ENCODE measurements around the gene ROR1. TPM values are rescaled to one million over a fixed set of nuclear protein-coding genes. Genes with fewer than 3 reads are reported as not detected.
"Not testable (repeated sequence)": the region's sequence is repeated elsewhere in the genome, so short reads cannot be mapped to it uniquely, and the experiment has no call there.

Gene ROR1
- total and polyA plus RNA-seq, 12 donors, result 2.9 to 36.2 (median 15.3) TPM

- H3K36me3 ChIP-seq, result no peaks in the 10 kb centered on the region
- H3K9me3 ChIP-seq, result no peaks in the 10 kb centered on the region
- no peak for TF ChIP-seq CTCF (IDR thresholded peaks at IDR 0.05)
- intact Hi-C loops (cut with DNase I), result no loop called here
- no peaks in the 10 kb centered on the region for H3K4me1 ChIP-seq
- H3K4me3 ChIP-seq, result no peak overlapping the region
- WGBS, 2 donors, result 70 to 71% methylated on average over 7 of the region's 7 CpGs
- no peak for ATAC-seq
- H3K27ac ChIP-seq, result no peak overlapping the region
- H3K27me3 ChIP-seq, result no peaks in the 10 kb centered on the region
- DNase-seq, result no peak
Measured at GRCh38 chr1:64223329-64224151, 449.7 kb downstream of the ROR1 start.

DNA sequence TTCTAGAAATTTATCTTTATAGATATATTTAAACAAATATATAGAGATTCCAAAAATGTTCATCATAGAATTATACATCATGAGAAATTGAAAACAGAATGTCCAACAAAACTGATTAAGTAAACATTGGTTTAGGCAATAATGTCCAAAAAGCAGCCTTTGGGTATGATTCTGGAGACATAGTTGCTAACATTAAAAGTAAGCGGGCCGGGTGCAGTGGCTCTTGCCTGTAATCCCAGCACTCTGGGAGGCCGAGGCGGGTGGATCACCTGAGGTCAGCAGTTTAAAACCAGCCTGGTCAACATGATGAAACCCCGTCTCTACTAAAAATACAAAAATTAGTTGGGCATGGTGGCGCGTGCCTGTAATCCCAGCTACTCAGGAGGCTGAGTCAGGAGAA is 450.4 kb downstream of the ROR1 start:
- not testable (repeated sequence) for H3K27me3 ChIP-seq, H3K36me3 ChIP-seq

GRCh38 chr1:64228167-64228957 is 454.5 kb downstream of the ROR1 start:
- ATAC-seq (no peak), DNase-seq (no peak)
- TF ChIP-seq CTCF (IDR thresholded peaks at IDR 0.05), result no peak
- no peak overlapping the region for H3K4me3 ChIP-seq
- H3K27me3 ChIP-seq, result peaks cover 0 to 3% (median 0%) of the 10 kb centered on the region in 7 donors
- no peaks in the 10 kb centered on the region for H3K36me3 ChIP-seq
- 83 to 91% methylated on average over 10 of the region's 10 CpGs for WGBS, 2 donors
- H3K4me1 ChIP-seq, result no peaks in the 10 kb centered on the region
- intact Hi-C loops (cut with DNase I), result no loop called here
- no peak overlapping the region for H3K27ac ChIP-seq
- no peaks in the 10 kb centered on the region for H3K9me3 ChIP-seq

More for the DNA sequence above, 450.4 kb downstream of the ROR1 start:
- H3K27ac ChIP-seq; ATAC-seq; intact Hi-C loops (cut with DNase I); H3K9me3 ChIP-seq; DNase-seq; H3K4me1 ChIP-seq; H3K4me3 ChIP-seq: not testable (repeated sequence)
- WGBS, 2 donors, result 97 to 98% methylated on average over 7 of the region's 7 CpGs

GRCh38 chr1:64229307-64229706 is 455.5 kb downstream of the ROR1 start:
- ATAC-seq (no peak), DNase-seq (no peak)
- H3K27me3 ChIP-seq, result peaks cover 0 to 3% (median 0%) of the 10 kb centered on the region in 7 donors
- no peaks in the 10 kb centered on the region for H3K36me3 ChIP-seq
- H3K4me1 ChIP-seq, result no peaks in the 10 kb centered on the region
- 40 to 62% methylated on average over 3 of the region's 3 CpGs for WGBS, 2 donors
- TF ChIP-seq CTCF (IDR thresholded peaks at IDR 0.05), result no peak
- no peaks in the 10 kb centered on the region for H3K9me3 ChIP-seq
- no peak overlapping the region for H3K27ac ChIP-seq
- no peak overlapping the region for H3K4me3 ChIP-seq
- intact Hi-C loops (cut with DNase I), result no loop called here

Other genes starting within 250 kb of the ROR1 start
- gene PGM1, start 180.6 kb upstream of the ROR1 start, total RNA-seq, result 100 to 1,000 TPM; 223 to 363 (median 270) TPM
- 10 to 100 TPM; 20.4 to 86.1 TPM for gene PGM1, start 180.6 kb upstream of the ROR1 start, polyA plus RNA-seq

All from heart right ventricle (tissue), 16 donors.